Measurements from ENCODE around the gene KRTAP5-1.
"Not testable (repeated sequence)": the region's sequence is repeated elsewhere in the genome, so short reads cannot be mapped to it uniquely, and the experiment has no call there.

The KRTAP5-1 gene

DNA sequence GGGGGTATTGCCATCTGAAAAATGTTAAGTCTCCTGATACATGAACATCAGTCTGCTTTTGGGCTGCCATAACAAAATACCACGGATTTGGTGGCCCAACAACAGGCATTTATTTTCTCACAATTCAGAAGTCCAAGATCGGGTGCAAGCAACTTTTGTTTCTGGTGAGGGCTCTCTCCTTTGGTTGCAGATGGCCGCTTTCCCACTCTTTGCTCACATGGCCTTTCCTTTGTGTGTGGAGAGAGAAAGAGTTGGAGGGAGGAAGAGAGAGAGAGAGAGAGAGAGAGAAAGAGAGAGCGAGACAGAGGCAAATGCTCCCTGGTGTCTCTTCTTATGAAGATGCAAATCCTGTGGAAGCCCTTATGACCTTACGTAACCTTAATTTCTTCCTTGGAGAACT, 15.5 kb upstream of the KRTAP5-1 start:
- no peak for DNase-seq (ENCODE audit: low spot score)
- TF ChIP-seq, protein P1, sequence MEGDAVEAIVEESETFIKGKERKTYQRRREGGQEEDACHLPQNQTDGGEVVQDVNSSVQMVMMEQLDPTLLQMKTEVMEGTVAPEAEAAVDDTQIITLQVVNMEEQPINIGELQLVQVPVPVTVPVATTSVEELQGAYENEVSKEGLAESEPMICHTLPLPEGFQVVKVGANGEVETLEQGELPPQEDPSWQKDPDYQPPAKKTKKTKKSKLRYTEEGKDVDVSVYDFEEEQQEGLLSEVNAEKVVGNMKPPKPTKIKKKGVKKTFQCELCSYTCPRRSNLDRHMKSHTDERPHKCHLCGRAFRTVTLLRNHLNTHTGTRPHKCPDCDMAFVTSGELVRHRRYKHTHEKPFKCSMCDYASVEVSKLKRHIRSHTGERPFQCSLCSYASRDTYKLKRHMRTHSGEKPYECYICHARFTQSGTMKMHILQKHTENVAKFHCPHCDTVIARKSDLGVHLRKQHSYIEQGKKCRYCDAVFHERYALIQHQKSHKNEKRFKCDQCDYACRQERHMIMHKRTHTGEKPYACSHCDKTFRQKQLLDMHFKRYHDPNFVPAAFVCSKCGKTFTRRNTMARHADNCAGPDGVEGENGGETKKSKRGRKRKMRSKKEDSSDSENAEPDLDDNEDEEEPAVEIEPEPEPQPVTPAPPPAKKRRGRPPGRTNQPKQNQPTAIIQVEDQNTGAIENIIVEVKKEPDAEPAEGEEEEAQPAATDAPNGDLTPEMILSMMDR (IDR thresholded peaks at IDR 0.05; ENCODE audit: borderline replicate concordance, control extremely low read depth, extremely low read depth, insufficient read depth, missing control alignments), result no peak
- in situ Hi-C loops (cut with MboI; ENCODE audit: low sequenced_read_pairs, unreplicated experiment), result no loop called here

DNA sequence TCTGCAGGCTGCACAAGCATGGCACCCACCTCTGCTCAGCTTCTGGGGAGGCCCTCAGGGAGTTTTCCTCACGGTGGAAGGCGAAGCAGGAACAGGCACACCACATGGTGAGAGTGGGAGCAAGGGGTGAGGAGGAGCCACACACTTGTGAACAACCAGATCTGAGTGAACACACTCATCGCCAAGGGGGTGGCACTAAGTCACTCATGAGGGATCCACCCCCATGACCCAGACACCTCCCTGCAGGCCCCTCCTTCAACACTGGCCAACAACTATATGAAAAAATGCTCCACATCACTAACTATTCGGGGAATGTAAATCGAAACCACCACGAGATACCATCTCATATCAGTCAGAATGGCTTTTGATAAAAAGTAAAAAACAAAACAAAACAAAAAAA, 13.7 kb upstream of the KRTAP5-1 start:
- in situ Hi-C loops (cut with MboI; ENCODE audit: low sequenced_read_pairs, unreplicated experiment), result no loop called here
- DNase-seq (ENCODE audit: low spot score), result no peak
- TF ChIP-seq, protein P1 (IDR thresholded peaks at IDR 0.05; ENCODE audit: borderline replicate concordance, control extremely low read depth, extremely low read depth, insufficient read depth, missing control alignments), result no peak

DNA sequence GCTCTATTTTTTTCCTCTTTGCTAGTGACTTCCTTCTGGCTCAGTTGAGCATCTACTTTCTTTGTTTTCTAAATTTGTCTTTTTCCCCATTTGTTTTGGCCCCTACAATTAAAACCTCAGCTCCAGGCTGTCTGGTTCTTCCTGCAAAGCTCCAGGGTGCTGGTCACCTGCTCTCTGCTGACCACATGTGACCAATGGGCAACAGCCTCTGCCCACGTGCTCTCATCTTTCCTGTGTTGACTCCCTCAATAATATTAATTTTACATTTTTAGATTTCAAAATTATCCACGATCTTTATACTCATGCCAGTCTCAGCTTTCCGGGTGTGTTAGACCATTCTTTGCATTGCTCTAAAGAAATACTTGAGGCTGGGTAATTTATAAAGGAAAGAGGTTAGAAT, 13.3 kb upstream of the KRTAP5-1 start:
- DNase-seq (ENCODE audit: low spot score); in situ Hi-C loops (cut with MboI; ENCODE audit: low sequenced_read_pairs, unreplicated experiment): not testable (repeated sequence)

DNA sequence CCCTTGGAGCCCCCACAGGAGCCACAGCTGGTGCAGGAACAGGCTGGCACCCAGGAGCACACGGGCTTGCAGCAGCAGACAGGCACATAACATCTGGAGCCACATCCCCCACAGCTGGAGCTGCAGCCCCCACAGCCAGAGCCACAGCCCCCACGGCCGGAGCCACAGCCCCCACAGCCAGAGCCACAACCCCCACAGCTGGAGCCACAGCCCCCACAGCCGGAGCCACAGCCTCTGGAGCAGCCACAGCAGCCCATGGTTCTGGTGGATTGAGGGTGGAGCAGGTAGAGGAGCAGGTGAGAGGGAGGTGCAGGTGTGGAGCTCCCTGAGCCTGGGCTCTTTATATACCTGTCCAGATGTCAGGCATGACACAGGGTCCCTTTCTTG, 12.9 kb upstream of the KRTAP5-1 start, which contains the start of gene KRTAP5-2:
TSS of gene KRTAP5-2 (minus strand) at position 301 of the 387 bp plus-strand sequence. CDS start at position 257, 44 bp downstream.
- TF ChIP-seq, protein P1 (IDR thresholded peaks at IDR 0.05; ENCODE audit: borderline replicate concordance, control extremely low read depth, extremely low read depth, insufficient read depth, missing control alignments), result no peak
- in situ Hi-C loops (cut with MboI; ENCODE audit: low sequenced_read_pairs, unreplicated experiment), result no loop called here
- DNase-seq (ENCODE audit: low spot score), result no peak

DNA sequence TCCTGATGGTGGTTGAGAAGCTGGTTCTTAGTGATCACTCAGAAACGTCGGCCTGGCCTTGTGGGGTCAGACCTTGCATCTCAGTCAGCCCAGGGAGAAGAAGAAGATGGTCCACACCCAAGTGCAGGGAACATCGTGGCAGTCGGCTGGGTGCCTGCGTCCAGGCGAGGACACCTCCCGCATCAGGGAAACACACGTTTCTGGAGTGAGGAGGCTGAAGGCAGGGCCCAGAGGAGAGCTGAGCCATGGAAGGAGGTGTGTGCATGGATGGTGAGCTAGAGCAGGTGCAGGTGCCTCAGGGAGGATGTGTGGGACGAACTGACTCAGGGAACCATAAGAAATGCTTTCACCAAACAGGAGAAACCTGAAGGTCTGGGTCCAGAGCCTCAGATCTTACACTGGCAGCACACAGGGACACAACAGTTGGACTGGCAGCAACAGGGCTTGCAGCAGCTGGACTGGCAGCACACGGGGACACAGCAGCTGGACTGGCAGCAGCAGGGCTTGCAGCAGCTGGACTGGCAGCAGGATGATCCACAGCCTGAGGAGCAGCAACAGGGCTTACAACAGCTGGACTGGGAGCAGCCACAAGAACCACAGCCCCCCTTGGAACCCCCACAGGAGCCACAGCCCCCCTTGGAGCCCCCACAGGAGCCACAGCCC, 12.4 kb upstream of the KRTAP5-1 start:
- in situ Hi-C loops (cut with MboI; ENCODE audit: low sequenced_read_pairs, unreplicated experiment), result no loop called here
- TF ChIP-seq, protein P1 (IDR thresholded peaks at IDR 0.05; ENCODE audit: borderline replicate concordance, control extremely low read depth, extremely low read depth, insufficient read depth, missing control alignments), result no peak
- DNase-seq (ENCODE audit: low spot score), result no peak

DNA sequence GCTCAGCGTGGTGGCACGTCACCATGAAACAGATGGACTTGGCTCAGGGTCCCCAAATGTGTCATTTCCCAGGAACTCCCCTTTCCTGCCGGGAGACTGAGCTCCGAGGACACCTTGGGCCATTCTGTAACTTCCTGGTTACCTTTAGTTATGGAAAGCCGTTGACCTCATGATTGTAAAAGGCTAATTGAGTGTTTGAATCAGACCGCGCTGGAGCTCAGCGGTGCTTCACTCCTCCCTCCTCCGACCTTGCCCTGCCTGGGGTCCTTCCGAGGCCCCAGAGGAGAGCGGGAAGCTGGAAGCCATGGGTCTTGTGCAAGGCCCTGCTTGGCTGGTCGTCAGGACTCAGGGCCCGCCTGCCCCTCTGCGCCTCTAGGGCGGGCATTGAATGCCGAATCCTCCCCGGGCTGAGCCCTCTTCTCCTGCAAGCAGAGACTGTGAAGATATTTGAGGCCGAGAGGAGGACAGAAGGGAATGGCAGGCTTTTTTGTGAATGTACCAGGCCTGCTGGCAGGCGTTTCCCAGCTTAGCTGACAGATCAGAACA, 11.6 kb upstream of the KRTAP5-1 start:
- not testable (repeated sequence) for DNase-seq (ENCODE audit: low spot score)

DNA sequence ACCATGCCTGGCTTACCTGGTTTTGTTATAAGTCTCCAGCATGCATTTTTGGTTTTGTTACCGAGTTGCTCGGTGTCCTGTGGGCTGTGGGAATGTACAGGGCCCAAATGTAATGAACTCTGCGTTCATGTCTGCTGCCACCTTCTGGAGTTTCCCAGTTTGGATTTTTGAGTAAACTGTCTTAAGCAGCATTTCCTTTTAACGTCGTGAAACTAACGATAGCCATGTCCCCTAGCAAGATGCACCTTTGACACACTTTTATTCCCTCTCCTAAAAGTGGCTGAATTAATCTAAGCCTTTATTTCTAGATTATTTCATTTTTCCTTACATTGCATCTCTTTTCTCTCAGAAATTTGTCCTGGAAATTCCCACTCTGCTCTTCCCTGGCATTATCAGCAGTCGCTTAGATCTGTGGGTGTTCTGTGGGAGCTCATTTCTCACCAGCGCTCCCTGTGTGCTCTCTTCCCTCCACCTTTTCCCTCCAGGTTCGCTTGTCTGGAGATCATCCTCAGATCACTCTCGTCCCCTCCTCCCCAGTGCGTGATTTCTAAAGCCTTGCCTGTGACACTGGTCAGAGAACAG, 11.0 kb upstream of the KRTAP5-1 start:
- in situ Hi-C loops (cut with MboI; ENCODE audit: low sequenced_read_pairs, unreplicated experiment); DNase-seq (ENCODE audit: low spot score): not testable (repeated sequence)

More for the DNA sequence above, 11.6 kb upstream of the KRTAP5-1 start:
- in situ Hi-C loops (cut with MboI; ENCODE audit: low sequenced_read_pairs, unreplicated experiment), result not testable (repeated sequence)

DNA sequence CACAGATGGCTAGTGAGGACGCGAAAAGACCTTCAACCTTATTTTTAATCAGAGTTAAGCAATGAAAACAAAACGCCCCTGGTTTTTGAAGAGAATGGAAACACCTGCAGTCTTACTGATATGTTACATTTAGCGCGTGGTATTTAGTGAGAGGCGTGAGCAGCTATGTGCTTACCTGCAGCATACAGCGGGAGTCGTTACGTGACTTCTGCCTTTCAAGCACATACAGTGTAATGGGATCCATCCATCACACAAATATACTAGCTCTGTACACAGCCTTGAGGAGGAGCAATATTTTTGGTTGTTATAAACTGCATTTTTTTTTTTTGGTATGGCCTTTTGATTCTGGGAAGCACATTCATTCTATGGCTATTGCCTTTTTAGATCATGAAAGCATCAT, 7.5 kb upstream of the KRTAP5-1 start:
- no peak for DNase-seq (ENCODE audit: low spot score)
- TF ChIP-seq, protein P1 (IDR thresholded peaks at IDR 0.05; ENCODE audit: borderline replicate concordance, control extremely low read depth, extremely low read depth, insufficient read depth, missing control alignments), result no peak
- in situ Hi-C loops (cut with MboI; ENCODE audit: low sequenced_read_pairs, unreplicated experiment), result no loop called here
